Measurements from ENCODE around the gene COL16A1. TPM values are rescaled to one million over a fixed set of nuclear protein-coding genes. Genes with fewer than 3 reads are reported as not detected.

The COL16A1 gene
- total RNA-seq, 4 donors from 2014 or later = 4.3 to 11.4 (median 5.3) TPM

DNA sequence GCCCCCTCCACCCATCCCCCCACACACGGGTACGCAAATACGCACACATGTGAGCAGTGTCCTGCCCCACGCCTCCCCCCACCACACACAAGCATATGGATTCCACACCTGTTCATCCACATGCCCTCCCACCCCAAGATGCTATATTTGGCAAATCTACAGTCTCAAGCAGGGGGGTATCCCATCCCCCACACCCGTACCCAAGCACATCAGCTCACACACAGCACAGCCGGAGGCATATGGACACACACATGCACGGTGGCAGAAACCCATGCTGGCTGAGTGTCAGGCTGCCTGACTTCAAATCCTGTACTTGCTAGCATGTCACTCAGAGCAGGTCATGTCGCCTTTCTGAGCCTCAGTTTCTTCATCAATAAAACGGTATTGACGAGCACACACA, 10.6 kb downstream of the COL16A1 start:
- Histone ChIP-seq H3K27ac (no peak overlapping the region), H3K4me3 (no peak overlapping the region), H3K4me1 (no peaks in the 10 kb centered on the region), H3K36me3 (no peaks in the 10 kb centered on the region), H3K9me3 (no peaks in the 10 kb centered on the region), H3K27me3 (no peaks in the 10 kb centered on the region)
- TF ChIP-seq, protein P1, sequence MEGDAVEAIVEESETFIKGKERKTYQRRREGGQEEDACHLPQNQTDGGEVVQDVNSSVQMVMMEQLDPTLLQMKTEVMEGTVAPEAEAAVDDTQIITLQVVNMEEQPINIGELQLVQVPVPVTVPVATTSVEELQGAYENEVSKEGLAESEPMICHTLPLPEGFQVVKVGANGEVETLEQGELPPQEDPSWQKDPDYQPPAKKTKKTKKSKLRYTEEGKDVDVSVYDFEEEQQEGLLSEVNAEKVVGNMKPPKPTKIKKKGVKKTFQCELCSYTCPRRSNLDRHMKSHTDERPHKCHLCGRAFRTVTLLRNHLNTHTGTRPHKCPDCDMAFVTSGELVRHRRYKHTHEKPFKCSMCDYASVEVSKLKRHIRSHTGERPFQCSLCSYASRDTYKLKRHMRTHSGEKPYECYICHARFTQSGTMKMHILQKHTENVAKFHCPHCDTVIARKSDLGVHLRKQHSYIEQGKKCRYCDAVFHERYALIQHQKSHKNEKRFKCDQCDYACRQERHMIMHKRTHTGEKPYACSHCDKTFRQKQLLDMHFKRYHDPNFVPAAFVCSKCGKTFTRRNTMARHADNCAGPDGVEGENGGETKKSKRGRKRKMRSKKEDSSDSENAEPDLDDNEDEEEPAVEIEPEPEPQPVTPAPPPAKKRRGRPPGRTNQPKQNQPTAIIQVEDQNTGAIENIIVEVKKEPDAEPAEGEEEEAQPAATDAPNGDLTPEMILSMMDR (IDR thresholded peaks at IDR 0.05 in 4 of 5, conservative IDR thresholded peaks at IDR 0.05 in 1 of 5) = no peak
- TF ChIP-seq POLR2A (IDR thresholded peaks at IDR 0.05) = no peak
- no peak for ATAC-seq
- in situ Hi-C loops (cut with MboI; ENCODE audit: low sequenced_read_pairs in 4 of 4) = no loop called here
- intact Hi-C loops (cut with DNase I; ENCODE audit: low total_unique reads) = no loop called here
- no peak for DNase-seq

DNA sequence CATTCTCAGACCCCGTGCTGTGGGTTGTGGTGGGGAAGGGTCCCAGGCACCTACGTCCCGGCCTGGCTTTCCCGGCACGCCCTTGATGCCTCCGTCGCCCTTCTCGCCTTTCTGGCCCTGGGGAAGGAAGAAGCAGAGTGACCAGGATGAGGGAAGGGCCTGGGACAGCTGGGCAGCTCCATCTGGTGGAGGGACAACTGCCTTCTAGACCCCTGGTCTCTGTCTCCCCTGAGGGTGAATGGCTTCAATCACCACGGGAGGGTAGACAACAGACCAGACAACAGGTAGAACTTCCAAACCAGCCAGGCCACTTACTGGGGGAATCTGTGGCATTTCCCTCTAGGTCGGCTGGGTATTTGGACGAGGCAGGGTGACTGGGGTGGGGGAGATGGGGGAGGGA, 11.9 kb downstream of the COL16A1 start:
- no peak for DNase-seq
- H3K27ac ChIP-seq = no peak overlapping the region
- TF ChIP-seq, protein P1 (IDR thresholded peaks at IDR 0.05 in 4 of 5, conservative IDR thresholded peaks at IDR 0.05 in 1 of 5) = no peak
- no peak for TF ChIP-seq POLR2A (IDR thresholded peaks at IDR 0.05)
- H3K4me3 ChIP-seq = no peak overlapping the region
- intact Hi-C loops (cut with DNase I; ENCODE audit: low total_unique reads) (no loop called here), in situ Hi-C loops (cut with MboI; ENCODE audit: low sequenced_read_pairs in 4 of 4) (no loop called here)
- H3K4me1 ChIP-seq = no peaks in the 10 kb centered on the region
- no peaks in the 10 kb centered on the region for H3K27me3 ChIP-seq
- no peaks in the 10 kb centered on the region for H3K9me3 ChIP-seq
- ATAC-seq = no peak
- no peaks in the 10 kb centered on the region for H3K36me3 ChIP-seq

DNA sequence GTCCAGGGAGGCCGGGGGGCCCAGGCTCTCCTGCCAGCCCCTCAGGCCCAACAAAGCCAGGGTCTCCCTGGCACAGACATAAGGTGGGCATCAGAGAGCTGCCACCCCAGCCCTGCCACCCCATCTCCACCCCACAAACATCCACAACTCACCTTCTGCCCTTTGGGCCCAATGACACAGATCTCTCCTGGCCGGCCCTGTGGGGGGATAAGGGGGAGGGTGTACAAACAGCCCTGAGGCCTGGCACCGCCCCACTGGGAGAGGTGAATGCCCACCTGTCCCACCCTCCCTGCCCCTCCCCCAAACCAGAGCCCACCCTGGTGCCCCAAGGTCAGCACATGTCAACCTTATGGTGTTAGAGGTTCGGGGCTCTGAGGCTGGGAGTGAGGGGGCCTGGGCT, 12.4 kb downstream of the COL16A1 start:
- ATAC-seq (no peak), DNase-seq (no peak)
- in situ Hi-C loops (cut with MboI; ENCODE audit: low sequenced_read_pairs in 4 of 4) (no loop called here), intact Hi-C loops (cut with DNase I; ENCODE audit: low total_unique reads) (no loop called here)
- no peak overlapping the region for H3K27ac ChIP-seq
- H3K27me3 ChIP-seq = no peaks in the 10 kb centered on the region
- H3K4me1 ChIP-seq = no peaks in the 10 kb centered on the region
- H3K9me3 ChIP-seq = no peaks in the 10 kb centered on the region
- H3K4me3 ChIP-seq = no peak overlapping the region
- no peaks in the 10 kb centered on the region for H3K36me3 ChIP-seq
- TF ChIP-seq POLR2A (IDR thresholded peaks at IDR 0.05) = no peak
- TF ChIP-seq, protein P1 (IDR thresholded peaks at IDR 0.05 in 4 of 5, conservative IDR thresholded peaks at IDR 0.05 in 1 of 5) = no peak

DNA sequence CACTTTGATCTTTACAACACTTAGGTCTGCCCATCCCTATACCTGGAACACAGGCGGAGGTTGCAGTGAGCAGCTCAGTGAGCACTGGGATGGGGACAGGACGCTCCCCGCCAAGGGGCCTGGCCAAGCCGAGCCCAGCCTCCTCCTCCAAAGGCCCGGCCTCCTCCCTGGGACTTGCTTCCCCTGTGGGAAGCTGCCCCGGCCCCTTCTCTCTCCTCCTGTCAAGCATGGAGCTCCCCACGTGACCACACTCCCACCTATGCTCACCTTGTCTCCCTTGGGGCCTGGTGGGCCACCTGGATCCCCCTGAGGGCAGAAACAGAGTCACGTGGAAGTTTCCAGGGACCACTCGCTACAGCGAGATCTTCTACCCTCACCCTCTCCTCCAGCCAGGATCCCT, 12.9 kb downstream of the COL16A1 start:
- Histone ChIP-seq H3K27me3 (no peaks in the 10 kb centered on the region), H3K9me3 (no peaks in the 10 kb centered on the region), H3K4me3 (no peak overlapping the region), H3K27ac (no peak overlapping the region), H3K4me1 (no peaks in the 10 kb centered on the region), H3K36me3 (no peaks in the 10 kb centered on the region)
- intact Hi-C loops (cut with DNase I; ENCODE audit: low total_unique reads) = no loop called here
- in situ Hi-C loops (cut with MboI; ENCODE audit: low sequenced_read_pairs in 4 of 4) = no loop called here
- ATAC-seq = no peak
- no peak for DNase-seq
- no peak for TF ChIP-seq POLR2A (IDR thresholded peaks at IDR 0.05)
- TF ChIP-seq, protein P1 (IDR thresholded peaks at IDR 0.05 in 4 of 5, conservative IDR thresholded peaks at IDR 0.05 in 1 of 5) = no peak

DNA sequence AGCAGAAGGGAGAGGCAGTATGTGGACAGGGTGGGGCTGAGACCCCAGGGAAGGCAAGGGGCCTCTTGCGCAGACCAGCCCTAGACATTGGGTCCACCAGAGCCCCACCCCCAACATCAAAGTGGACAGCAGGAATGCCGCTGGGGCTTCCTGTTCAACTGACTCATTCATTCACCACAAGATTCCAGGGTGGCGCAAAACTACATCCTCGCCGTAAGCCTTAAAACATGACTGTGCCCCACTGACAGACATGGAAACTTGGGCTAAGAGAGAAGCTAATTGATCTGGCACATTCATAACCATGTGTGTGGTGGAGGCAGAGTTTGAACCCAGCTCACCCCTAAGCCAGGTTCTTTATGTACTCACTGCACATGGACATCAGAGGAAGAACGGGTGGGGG, 14.0 kb downstream of the COL16A1 start:
- Histone ChIP-seq H3K36me3 (no peaks in the 10 kb centered on the region), H3K27ac (no peak overlapping the region), H3K9me3 (no peaks in the 10 kb centered on the region), H3K4me3 (no peak overlapping the region), H3K4me1 (no peaks in the 10 kb centered on the region), H3K27me3 (no peaks in the 10 kb centered on the region)
- intact Hi-C loops (cut with DNase I; ENCODE audit: low total_unique reads) (no loop called here), in situ Hi-C loops (cut with MboI; ENCODE audit: low sequenced_read_pairs in 4 of 4) (no loop called here)
- no peak for ATAC-seq
- TF ChIP-seq, protein P1 (IDR thresholded peaks at IDR 0.05 in 4 of 5, conservative IDR thresholded peaks at IDR 0.05 in 1 of 5) = no peak
- no peak for TF ChIP-seq POLR2A (IDR thresholded peaks at IDR 0.05)
- DNase-seq = no peak

Measured in gastrocnemius medialis (tissue), 4 donors.